Fibroblast of the aortic adventitia (primary cell): ENCODE measurements around the gene FAM168B. TPM values are rescaled to one million over a fixed set of nuclear protein-coding genes. Genes with fewer than 3 reads are reported as not detected.

ENCODE experiments used
- DNase-seq: peaks from one replicate; pipeline ENCODE4 v3.0.0-alpha.2; 2010; ENCODE audit warnings: low read depth
- H3K4me3 ChIP-seq: 2 replicates; pipeline ENCODE4 v1.5.1; 2011; ENCODE audit warnings: low read depth, mild to moderate bottlenecking, control low read depth, low read length, moderate library complexity
- total RNA-seq: library from RNA; depleted of rRNA; stranded (reverse); fragments of >200 nt; gene quantifications from 2 replicates; pipeline ENCODE4 v1.2.3, GENCODE V29; 2012; ENCODE audit warnings: low replicate concordance
- TF ChIP-seq, protein P1 (sequence below): IDR thresholded peaks from 2 replicates; pipeline ENCODE4 v1.5.1; 2011; ENCODE audit warnings: mild to moderate bottlenecking, low read length, control low read depth, inconsistent platforms; ENCODE audit not compliant: insufficient read depth

Gene FAM168B
- total RNA-seq, 1 donor, result 114 TPM

DNA sequence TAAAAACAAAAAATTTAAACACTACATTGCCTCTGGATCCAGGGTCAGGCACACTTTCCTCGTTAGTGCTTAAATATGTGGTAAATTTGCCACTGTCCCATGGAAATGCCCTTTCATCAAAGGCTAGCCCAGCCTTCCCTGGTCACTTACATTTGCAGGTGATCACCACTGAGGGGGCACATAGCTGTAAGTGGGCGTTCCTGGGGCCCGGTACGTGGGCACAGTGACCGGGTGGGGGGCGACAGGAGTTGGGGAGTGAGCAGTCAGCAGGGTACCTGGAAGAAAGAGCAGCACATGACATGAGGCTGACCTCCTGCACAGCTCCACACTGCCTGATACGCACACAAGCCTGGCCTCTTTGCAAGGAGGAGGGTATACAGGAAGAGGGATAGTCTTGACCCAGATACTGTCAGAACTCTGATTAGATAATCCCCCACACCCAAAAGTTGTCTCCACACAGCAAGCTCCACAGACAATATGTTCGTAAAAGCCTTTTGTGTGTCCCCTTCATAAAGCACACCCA, 40.5 kb downstream of the FAM168B start:
- no peak overlapping the region for H3K4me3 ChIP-seq
- TF ChIP-seq, protein P1, sequence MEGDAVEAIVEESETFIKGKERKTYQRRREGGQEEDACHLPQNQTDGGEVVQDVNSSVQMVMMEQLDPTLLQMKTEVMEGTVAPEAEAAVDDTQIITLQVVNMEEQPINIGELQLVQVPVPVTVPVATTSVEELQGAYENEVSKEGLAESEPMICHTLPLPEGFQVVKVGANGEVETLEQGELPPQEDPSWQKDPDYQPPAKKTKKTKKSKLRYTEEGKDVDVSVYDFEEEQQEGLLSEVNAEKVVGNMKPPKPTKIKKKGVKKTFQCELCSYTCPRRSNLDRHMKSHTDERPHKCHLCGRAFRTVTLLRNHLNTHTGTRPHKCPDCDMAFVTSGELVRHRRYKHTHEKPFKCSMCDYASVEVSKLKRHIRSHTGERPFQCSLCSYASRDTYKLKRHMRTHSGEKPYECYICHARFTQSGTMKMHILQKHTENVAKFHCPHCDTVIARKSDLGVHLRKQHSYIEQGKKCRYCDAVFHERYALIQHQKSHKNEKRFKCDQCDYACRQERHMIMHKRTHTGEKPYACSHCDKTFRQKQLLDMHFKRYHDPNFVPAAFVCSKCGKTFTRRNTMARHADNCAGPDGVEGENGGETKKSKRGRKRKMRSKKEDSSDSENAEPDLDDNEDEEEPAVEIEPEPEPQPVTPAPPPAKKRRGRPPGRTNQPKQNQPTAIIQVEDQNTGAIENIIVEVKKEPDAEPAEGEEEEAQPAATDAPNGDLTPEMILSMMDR, result no peak
- DNase-seq, result no peak

DNA sequence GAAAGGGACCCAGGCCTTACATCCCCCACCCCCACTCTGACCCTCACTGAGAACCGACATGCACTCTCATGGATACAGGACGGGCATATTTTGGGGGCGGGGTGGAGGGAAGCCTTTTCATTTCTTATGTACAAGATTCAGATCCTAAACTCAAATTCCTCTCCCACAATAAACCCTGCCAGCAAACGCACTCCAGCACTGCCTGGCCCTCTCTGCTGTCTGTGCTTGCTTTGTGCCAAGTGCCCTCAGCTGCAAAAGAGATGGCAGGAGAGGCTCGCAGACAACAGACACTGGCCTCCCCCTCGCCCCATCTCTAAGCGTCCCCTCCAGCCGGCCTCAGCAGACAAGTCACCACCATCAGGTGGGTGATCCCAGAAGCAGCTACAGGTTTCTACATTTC, 42.4 kb downstream of the FAM168B start:
- no peak for DNase-seq
- no peak overlapping the region for H3K4me3 ChIP-seq
- TF ChIP-seq, protein P1, result no peak

DNA sequence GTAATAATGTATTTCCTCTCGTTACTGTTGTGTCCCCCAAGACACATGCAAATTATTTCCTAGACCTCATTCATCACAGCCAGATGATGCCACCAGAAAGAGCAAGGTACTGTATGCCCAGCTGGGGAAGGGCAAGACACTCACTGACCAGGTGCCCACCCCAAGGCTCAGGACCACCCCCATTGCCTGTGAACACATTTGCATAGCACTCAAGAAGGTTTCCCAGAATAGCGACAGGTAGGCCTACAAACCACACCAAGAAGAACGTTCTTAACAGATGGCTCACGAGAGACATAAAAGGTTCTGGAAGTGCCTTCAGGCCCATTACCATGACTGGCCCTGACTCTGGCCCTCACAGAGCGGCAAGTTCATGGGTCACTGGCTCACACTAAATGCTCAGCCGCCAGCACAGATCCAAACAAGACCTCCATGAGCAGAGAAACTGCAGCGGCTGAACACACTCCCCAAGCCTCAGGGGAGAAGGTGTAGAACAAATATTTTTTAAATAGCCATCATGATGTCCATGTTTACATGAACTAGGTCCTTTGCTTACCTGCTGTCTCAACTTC, 44.0 kb downstream of the FAM168B start:
- DNase-seq, result no peak
- H3K4me3 ChIP-seq, result no peak overlapping the region
- TF ChIP-seq, protein P1, result no peak

DNA sequence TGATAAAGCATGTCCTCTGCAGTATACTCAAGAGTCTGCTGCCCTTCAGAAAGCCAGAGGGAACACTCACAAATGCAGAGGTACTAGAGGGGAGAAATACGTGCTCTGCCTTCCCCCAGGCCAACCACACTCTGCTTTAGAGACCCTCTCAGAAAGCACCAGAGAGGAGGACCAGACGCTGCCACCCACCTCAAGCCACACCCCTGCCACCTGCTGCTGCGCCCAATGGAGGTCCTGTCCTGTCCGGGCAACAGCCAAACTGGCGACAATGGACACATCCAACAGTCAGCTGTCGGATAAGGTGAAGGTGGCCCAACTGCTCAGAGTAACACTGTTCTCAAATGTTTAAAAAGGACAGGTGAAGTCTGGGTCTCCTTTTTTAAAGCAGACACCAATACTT, 44.6 kb downstream of the FAM168B start:
- TF ChIP-seq, protein P1, result no peak
- H3K4me3 ChIP-seq, result no peak overlapping the region
- DNase-seq, result no peak

DNA sequence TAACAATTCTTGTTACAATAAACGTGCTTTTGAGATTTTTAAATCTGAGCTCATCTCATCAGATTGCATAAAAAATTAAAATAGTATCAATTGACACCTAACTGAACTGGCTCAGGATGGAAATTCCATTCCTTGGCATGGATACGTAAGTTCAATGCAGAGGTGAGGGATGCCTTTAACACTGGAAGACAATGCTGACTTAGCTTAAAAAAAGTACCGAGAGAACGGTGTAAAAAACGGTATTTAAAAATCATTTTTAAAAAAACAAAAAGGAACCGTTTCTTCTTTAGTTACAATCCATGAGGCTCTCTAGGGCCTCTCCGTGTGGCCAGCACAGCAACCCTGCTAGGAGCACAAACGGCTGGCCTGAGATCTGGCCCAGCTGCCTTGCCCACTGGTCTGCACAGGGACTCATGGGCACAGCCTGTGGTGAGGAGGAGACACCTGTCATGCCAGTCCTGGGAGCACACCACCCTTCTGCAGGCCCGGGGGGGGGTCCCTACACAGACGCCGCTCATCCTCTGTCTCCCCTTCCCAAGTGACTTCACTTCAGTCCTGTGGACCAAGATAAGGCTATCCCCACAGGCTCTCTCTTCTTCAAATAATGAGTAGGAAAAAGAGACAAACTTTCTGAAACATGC, 45.2 kb downstream of the FAM168B start:
- H3K4me3 ChIP-seq, result no peak overlapping the region
- DNase-seq, result no peak
- TF ChIP-seq, protein P1, result no peak

DNA sequence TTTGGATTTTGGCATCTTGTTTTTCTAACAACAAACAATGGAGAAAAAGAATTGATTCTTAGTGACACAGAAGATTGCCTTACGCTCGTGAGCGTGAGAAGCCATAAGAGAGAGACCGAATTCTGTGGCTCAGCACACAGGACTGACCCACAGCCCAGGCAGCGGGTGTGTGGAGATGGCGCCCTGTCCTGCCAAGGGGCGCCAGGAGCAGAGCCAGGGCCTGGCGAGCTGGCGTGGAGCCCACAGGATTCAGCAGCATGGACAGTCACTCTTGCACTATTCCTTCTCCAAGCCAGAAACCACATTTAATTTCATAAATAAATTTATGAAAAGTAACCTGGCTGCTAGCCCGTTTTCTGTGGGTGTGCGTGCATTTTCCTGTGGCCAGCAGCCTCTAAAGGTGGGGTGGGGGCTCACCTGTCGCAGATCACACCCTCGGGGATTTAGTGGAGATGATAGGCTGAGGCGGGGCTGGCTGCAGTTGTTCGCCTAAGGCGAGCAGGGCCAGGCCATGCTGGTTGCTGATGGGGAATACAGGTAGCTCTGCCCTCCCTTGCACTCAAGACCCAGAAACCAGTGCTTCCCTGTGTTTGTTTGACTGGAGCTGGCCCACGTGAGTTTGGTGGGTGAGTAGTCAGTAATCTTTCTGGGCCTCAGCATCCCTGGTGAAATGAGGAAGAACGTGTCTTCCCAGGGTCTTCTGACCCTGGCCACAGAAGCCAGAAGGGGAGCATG, 46.2 kb downstream of the FAM168B start:
- no peak overlapping the region for H3K4me3 ChIP-seq
- TF ChIP-seq, protein P1, result no peak
- DNase-seq, result no peak
